ENCODE data around the gene COL23A1.

- TF ChIP-seq ZBTB43 (CRISPR knock-in tag; IDR thresholded peaks at IDR 0.05): no peak
- TF ChIP-seq MAX (CRISPR knock-in tag; IDR thresholded peaks at IDR 0.05): no peak
- no peak for TF ChIP-seq ZNF281 (CRISPR knock-in tag; IDR thresholded peaks at IDR 0.05)
- TF ChIP-seq CTCF (IDR thresholded peaks at IDR 0.05): no peak
- TF ChIP-seq TEAD1 (CRISPR knock-in tag; IDR thresholded peaks at IDR 0.05): no peak
- no peak for TF ChIP-seq CBFB (CRISPR knock-in tag; IDR thresholded peaks at IDR 0.05; ENCODE audit: low read depth)
- no peak for TF ChIP-seq NR3C1 (CRISPR knock-in tag; conservative IDR thresholded peaks at IDR 0.05; ENCODE audit: low read depth)
- TF ChIP-seq FOXJ3 (CRISPR knock-in tag; IDR thresholded peaks at IDR 0.05; ENCODE audit: borderline replicate concordance): no peak
- no peak for TF ChIP-seq CREB1 (CRISPR knock-in tag; IDR thresholded peaks at IDR 0.05)
- TF ChIP-seq ARID4B (CRISPR knock-in tag; IDR thresholded peaks at IDR 0.05; ENCODE audit: borderline replicate concordance): no peak
- TF ChIP-seq ESRRA (CRISPR knock-in tag; IDR thresholded peaks at IDR 0.05; ENCODE audit: borderline replicate concordance): no peak
- no peak for TF ChIP-seq ZNF512 (CRISPR knock-in tag; IDR thresholded peaks at IDR 0.05; ENCODE audit: borderline replicate concordance)
Measured at GRCh38 chr5:178202541-178202940, 387.7 kb downstream of the COL23A1 start.
